Skeletal muscle satellite cell (primary cell): Measurements from ENCODE around the gene ANKS1A.

Experiments
- H3K27me3 ChIP-seq: 2 replicates; pipeline ENCODE4 v1.7.0; 2013; ENCODE audit warnings: low read length; ENCODE audit not compliant: control insufficient read depth, insufficient read depth
- H3K36me3 ChIP-seq: 2 replicates; pipeline ENCODE4 v1.7.0; 2013; ENCODE audit warnings: mild to moderate bottlenecking, control low read depth, low read length; ENCODE audit not compliant: insufficient read depth
- H3K4me1 ChIP-seq: 2 replicates; pipeline ENCODE4 v1.7.0; 2013; ENCODE audit warnings: low read length; ENCODE audit not compliant: control insufficient read depth, insufficient read depth
- H3K4me2 ChIP-seq: 2 replicates; pipeline ENCODE4 v1.7.0; 2013; ENCODE audit warnings: mild to moderate bottlenecking, low read length
- H3K4me3 ChIP-seq: 2 replicates; pipeline ENCODE4 v1.7.0; 2013; ENCODE audit warnings: low read length
- H3K9ac ChIP-seq: 2 replicates; pipeline ENCODE4 v1.7.0; 2013; ENCODE audit warnings: mild to moderate bottlenecking, low read depth, low read length, moderate library complexity
- H3K9me3 ChIP-seq: replicated peaks from 2 replicates; pipeline ENCODE4 v1.7.0; 2013; ENCODE audit warnings: mild to moderate bottlenecking, control low read depth, low read length

The ANKS1A gene

GRCh38 chr6:35018182-35018519, 129.1 kb downstream of the ANKS1A start:
- Histone ChIP-seq H3K4me3 (no peak overlapping the region), H3K36me3 (peaks cover 6% of the 10 kb centered on the region), H3K4me2 (peak overlapping the region; percentile 42), H3K27me3 (no peaks in the 10 kb centered on the region), H3K9me3 (no peaks in the 10 kb centered on the region), H3K9ac (no peak overlapping the region), H3K4me1 (peaks cover 31% of the 10 kb centered on the region)

GRCh38 chr6:35018746-35019145, 129.7 kb downstream of the ANKS1A start:
- Histone ChIP-seq H3K27me3 (no peaks in the 10 kb centered on the region), H3K9me3 (no peaks in the 10 kb centered on the region), H3K9ac (no peak overlapping the region), H3K4me2 (no peak overlapping the region), H3K4me3 (no peak overlapping the region), H3K36me3 (peaks cover 6% of the 10 kb centered on the region), H3K4me1 (peaks cover 31% of the 10 kb centered on the region)

GRCh38 chr6:35019171-35019570, 130.1 kb downstream of the ANKS1A start:
- H3K4me1 ChIP-seq, result peaks cover 32% of the 10 kb centered on the region

GRCh38 chr6:35019831-35020230, 130.8 kb downstream of the ANKS1A start:
- Histone ChIP-seq H3K36me3 (peaks cover 6% of the 10 kb centered on the region), H3K4me1 (peaks cover 32% of the 10 kb centered on the region), H3K4me3 (no peak overlapping the region), H3K9ac (no peak overlapping the region), H3K4me2 (no peak overlapping the region), H3K27me3 (no peaks in the 10 kb centered on the region), H3K9me3 (no peaks in the 10 kb centered on the region)

More at GRCh38 chr6:35019171-35019570, 130.1 kb downstream of the ANKS1A start:
- no peak overlapping the region for H3K4me2 ChIP-seq
- no peak overlapping the region for H3K4me3 ChIP-seq
- H3K9me3 ChIP-seq, result no peaks in the 10 kb centered on the region
- H3K36me3 ChIP-seq, result peaks cover 6% of the 10 kb centered on the region
- H3K27me3 ChIP-seq, result no peaks in the 10 kb centered on the region
- H3K9ac ChIP-seq, result no peak overlapping the region

- H3K9ac ChIP-seq, result no peak overlapping the region
- no peak overlapping the region for H3K4me2 ChIP-seq
- peaks cover 6% of the 10 kb centered on the region for H3K36me3 ChIP-seq
- H3K9me3 ChIP-seq, result no peaks in the 10 kb centered on the region
- peaks cover 39% of the 10 kb centered on the region for H3K4me1 ChIP-seq
- H3K4me3 ChIP-seq, result no peak overlapping the region
- H3K27me3 ChIP-seq, result no peaks in the 10 kb centered on the region
Measured at GRCh38 chr6:35021004-35021403, 131.9 kb downstream of the ANKS1A start.

GRCh38 chr6:35023091-35024000, 134.3 kb downstream of the ANKS1A start:
- H3K36me3 ChIP-seq, result peaks cover 6% of the 10 kb centered on the region
- H3K27me3 ChIP-seq, result no peaks in the 10 kb centered on the region
- no peak overlapping the region for H3K4me3 ChIP-seq
- H3K9ac ChIP-seq, result no peak overlapping the region
- H3K4me1 ChIP-seq, result peaks cover 18% of the 10 kb centered on the region
- H3K4me2 ChIP-seq, result no peak overlapping the region
- H3K9me3 ChIP-seq, result no peaks in the 10 kb centered on the region

GRCh38 chr6:35024551-35025054, 135.5 kb downstream of the ANKS1A start:
- Histone ChIP-seq H3K4me2 (peak overlapping the region; percentile 47), H3K4me3 (peak overlapping the region; percentile 29), H3K9me3 (no peaks in the 10 kb centered on the region), H3K27me3 (no peaks in the 10 kb centered on the region), H3K9ac (no peak overlapping the region), H3K4me1 (peaks cover 18% of the 10 kb centered on the region), H3K36me3 (no peaks in the 10 kb centered on the region)

GRCh38 chr6:35025232-35026188, 136.5 kb downstream of the ANKS1A start:
- Histone ChIP-seq H3K36me3 (no peaks in the 10 kb centered on the region), H3K9ac (no peak overlapping the region)

GRCh38 chr6:35026434-35027222, 137.6 kb downstream of the ANKS1A start:
- Histone ChIP-seq H3K4me1 (peaks cover 18% of the 10 kb centered on the region), H3K9ac (no peak overlapping the region), H3K27me3 (no peaks in the 10 kb centered on the region), H3K4me3 (no peak overlapping the region), H3K9me3 (no peaks in the 10 kb centered on the region), H3K4me2 (no peak overlapping the region), H3K36me3 (no peaks in the 10 kb centered on the region)

More at GRCh38 chr6:35025232-35026188, 136.5 kb downstream of the ANKS1A start:
- H3K9me3 ChIP-seq, result no peaks in the 10 kb centered on the region
- H3K4me2 ChIP-seq, result peak overlapping the region; percentile 47
- peaks cover 18% of the 10 kb centered on the region for H3K4me1 ChIP-seq
- no peak overlapping the region for H3K4me3 ChIP-seq
- H3K27me3 ChIP-seq, result no peaks in the 10 kb centered on the region

GRCh38 chr6:35027807-35028206, 138.8 kb downstream of the ANKS1A start:
- Histone ChIP-seq H3K4me2 (no peak overlapping the region), H3K9me3 (no peaks in the 10 kb centered on the region), H3K36me3 (no peaks in the 10 kb centered on the region), H3K4me1 (peaks cover 18% of the 10 kb centered on the region), H3K27me3 (no peaks in the 10 kb centered on the region), H3K9ac (no peak overlapping the region), H3K4me3 (no peak overlapping the region)
